ENCODE results near the gene SSC5D.

The SSC5D gene

GRCh38 chr19:55493052-55493644 is 4.9 kb downstream of the SSC5D start:
- TF ChIP-seq FOXP2 (optimal IDR thresholded peaks at IDR 0.05; ENCODE audit: borderline replicate concordance, extremely low read depth, extremely low read length, insufficient read depth) (no peak), SIN3A (IDR thresholded peaks at IDR 0.05; ENCODE audit: borderline replicate concordance, insufficient read depth, low read length) (no peak), POLR2AphosphoS5 (IDR thresholded peaks at IDR 0.05; ENCODE audit: low read depth, low read length) (no peak), REST (IDR thresholded peaks at IDR 0.05; ENCODE audit: insufficient read depth in 1 of 2, low read depth in 2 of 2, low read length in 2 of 2) (no peak), TAF1 (IDR thresholded peaks at IDR 0.05; ENCODE audit: borderline replicate concordance, insufficient read depth, low read length) (no peak)

- TF ChIP-seq TAF1 (IDR thresholded peaks at IDR 0.05; ENCODE audit: borderline replicate concordance, insufficient read depth, low read length) (no peak), FOXP2 (optimal IDR thresholded peaks at IDR 0.05; ENCODE audit: borderline replicate concordance, extremely low read depth, extremely low read length, insufficient read depth) (no peak), REST (IDR thresholded peaks at IDR 0.05; ENCODE audit: insufficient read depth in 1 of 2, low read depth in 2 of 2, low read length in 2 of 2) (no peak), POLR2AphosphoS5 (IDR thresholded peaks at IDR 0.05; ENCODE audit: low read depth, low read length) (no peak), SIN3A (IDR thresholded peaks at IDR 0.05; ENCODE audit: borderline replicate concordance, insufficient read depth, low read length) (no peak)
Observed at GRCh38 chr19:55493645-55494171, 5.5 kb downstream of the SSC5D start.

GRCh38 chr19:55494172-55494761 is 6.0 kb downstream of the SSC5D start:
- TF ChIP-seq FOXP2 (optimal IDR thresholded peaks at IDR 0.05; ENCODE audit: borderline replicate concordance, extremely low read depth, extremely low read length, insufficient read depth), result no peak
- no peak for TF ChIP-seq POLR2AphosphoS5 (IDR thresholded peaks at IDR 0.05; ENCODE audit: low read depth, low read length)
- TF ChIP-seq TAF1 (IDR thresholded peaks at IDR 0.05; ENCODE audit: borderline replicate concordance, insufficient read depth, low read length), result no peak
- no peak; a peak in 1 of 4 replicates for TF ChIP-seq REST (IDR thresholded peaks at IDR 0.05; ENCODE audit: insufficient read depth in 1 of 2, low read depth in 2 of 2, low read length in 2 of 2)
- no peak for TF ChIP-seq SIN3A (IDR thresholded peaks at IDR 0.05; ENCODE audit: borderline replicate concordance, insufficient read depth, low read length)

GRCh38 chr19:55495646-55496349 is 7.6 kb downstream of the SSC5D start:
- no peak for TF ChIP-seq POLR2AphosphoS5 (IDR thresholded peaks at IDR 0.05; ENCODE audit: low read depth, low read length)

GRCh38 chr19:55497763-55498162 is 9.5 kb downstream of the SSC5D start:
- TF ChIP-seq POLR2AphosphoS5 (IDR thresholded peaks at IDR 0.05; ENCODE audit: low read depth, low read length), result no peak

GRCh38 chr19:55498246-55498840 is 10.1 kb downstream of the SSC5D start:
- TF ChIP-seq FOXP2 (optimal IDR thresholded peaks at IDR 0.05; ENCODE audit: borderline replicate concordance, extremely low read depth, extremely low read length, insufficient read depth), result no peak
- TF ChIP-seq SIN3A (IDR thresholded peaks at IDR 0.05; ENCODE audit: borderline replicate concordance, insufficient read depth, low read length), result no peak
- TF ChIP-seq REST (IDR thresholded peaks at IDR 0.05; ENCODE audit: insufficient read depth in 1 of 2, low read depth in 2 of 2, low read length in 2 of 2), result no peak

All from PFSK-1 (cell line).